GM21717 (cell line): ENCODE measurements around the gene NOX4.
A peak's percentile ranks its signal among the peaks of the same experiment; 100 is the strongest.
"Not testable (repeated sequence)": the region's sequence is repeated elsewhere in the genome, so short reads cannot be mapped to it uniquely, and the experiment has no call there.

ENCODE experiments used
- ATAC-seq: cut with Tn5 transposase; IDR thresholded peaks from one replicate; pipeline ENCODE4 v1.9.1; 2021; ENCODE audit warnings: mild to moderate bottlenecking, moderate library complexity; ENCODE audit not compliant: unreplicated experiment

The NOX4 gene

DNA sequence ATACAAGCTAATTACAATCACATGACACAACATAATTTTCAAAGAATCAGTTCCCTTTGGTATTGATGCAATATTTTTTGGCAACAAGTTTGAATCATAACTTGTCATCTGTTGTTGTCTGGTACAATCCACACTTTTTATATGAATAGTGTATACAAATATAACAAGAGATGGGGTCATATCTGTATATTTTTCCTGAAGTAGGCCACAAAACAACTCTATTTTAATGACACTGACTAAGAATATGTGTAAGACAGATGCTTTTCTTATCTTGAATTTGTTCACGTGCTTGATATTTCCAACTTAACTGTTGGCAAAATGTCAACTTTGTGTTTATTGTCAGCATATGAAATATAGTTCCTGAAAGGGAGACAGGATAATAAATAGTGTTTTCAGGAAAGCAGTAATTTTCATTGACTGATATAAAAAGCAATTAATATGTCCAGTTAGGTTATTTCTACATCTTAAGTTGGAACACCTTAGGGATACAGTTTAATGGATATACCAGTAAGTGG lies 27.9 kb downstream of the NOX4 start:
- no peak for ATAC-seq

DNA sequence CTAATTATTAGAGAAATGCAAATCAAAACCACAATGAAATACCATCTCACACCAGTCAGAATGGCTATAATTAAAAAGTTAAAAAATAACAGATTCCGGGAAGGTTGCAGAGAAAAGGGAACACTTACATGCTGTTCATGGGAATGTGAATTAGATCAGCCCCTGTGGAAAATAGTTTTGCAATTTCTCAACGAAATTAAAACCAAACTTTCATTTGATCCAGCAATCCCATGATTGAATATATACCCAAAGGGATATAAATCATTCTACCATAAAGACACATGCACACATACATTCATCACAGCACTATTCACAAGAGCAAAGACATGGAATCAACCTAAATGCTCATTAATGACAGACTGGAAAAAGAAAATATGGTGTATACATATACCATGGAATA lies 32.5 kb downstream of the NOX4 start:
- no peak for ATAC-seq

DNA sequence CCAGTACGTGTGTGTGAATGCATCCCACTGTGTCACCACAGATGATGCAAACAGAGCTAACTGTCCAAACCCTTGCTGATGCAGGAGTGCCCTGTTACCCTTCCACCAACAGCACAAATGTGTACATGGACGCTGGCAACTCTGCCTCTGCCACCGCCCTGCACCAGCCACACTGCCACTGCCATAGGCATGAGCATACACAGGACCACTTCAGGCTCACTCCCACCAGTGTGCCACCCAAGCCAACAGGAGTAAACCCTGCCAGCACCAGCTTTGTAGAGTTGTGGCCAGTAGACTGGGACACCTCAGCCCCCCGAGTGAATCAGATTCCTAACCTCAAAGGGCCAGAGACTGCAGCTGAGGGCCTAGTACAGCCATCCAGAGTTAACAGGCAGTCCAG lies 34.0 kb downstream of the NOX4 start:
- no peak for ATAC-seq

DNA sequence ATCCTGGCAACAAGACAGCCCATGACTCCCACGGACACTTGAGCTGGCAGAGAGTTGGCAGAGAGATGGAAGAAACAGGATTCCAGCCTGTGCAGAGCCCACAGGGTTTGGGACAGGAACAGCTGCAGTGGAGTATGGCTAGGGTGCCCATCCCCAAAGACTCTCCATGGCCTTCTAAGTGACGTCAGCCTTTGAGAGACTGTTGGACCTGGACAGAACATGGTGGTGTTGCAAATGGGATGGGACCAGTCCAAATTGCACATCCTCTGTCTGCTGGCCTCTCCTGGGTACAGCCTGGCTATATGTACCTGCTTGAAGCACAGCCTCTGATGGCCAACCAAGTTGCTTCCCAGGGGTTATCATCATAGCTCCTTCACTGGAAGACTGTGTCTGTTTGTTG lies 34.5 kb downstream of the NOX4 start:
- no peak for ATAC-seq

DNA sequence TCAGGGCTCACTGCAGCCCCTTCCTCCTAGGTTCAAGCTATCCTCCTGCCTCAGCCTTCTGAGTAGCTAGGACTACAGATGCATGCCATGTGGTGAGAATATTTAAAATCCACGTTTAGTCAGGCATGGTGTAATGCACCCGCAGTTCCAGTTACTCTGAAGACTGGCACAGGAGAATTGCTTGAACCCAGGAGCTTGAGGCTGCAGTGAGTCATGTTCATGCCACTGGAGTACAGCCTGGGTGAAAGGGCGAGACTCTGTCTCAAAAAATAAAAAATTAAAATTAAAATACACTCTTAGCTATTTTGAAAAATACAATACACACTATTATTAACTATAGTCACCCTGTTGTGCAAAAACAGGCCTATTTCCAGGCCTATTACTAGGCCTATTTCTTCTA lies 38.4 kb downstream of the NOX4 start:
- ATAC-seq: no peak

DNA sequence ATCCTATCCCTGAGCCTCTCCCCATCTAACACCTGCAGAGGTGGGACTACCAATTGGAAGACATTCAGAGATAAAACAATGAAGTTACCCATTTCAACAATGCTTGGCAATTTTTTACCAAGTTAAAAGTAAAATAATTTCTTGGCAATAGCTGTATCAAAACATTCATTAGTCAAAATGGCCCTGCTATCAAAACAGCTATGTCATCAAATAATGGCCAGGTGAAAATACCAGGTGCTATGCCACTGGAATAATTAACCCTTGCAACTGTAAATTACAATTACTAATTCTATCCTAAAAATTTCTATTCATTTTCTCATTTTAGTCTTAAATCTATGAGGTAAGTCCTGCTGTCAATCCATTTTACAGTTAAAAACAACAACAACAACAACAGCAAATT lies 43.3 kb downstream of the NOX4 start:
- ATAC-seq: no peak

DNA sequence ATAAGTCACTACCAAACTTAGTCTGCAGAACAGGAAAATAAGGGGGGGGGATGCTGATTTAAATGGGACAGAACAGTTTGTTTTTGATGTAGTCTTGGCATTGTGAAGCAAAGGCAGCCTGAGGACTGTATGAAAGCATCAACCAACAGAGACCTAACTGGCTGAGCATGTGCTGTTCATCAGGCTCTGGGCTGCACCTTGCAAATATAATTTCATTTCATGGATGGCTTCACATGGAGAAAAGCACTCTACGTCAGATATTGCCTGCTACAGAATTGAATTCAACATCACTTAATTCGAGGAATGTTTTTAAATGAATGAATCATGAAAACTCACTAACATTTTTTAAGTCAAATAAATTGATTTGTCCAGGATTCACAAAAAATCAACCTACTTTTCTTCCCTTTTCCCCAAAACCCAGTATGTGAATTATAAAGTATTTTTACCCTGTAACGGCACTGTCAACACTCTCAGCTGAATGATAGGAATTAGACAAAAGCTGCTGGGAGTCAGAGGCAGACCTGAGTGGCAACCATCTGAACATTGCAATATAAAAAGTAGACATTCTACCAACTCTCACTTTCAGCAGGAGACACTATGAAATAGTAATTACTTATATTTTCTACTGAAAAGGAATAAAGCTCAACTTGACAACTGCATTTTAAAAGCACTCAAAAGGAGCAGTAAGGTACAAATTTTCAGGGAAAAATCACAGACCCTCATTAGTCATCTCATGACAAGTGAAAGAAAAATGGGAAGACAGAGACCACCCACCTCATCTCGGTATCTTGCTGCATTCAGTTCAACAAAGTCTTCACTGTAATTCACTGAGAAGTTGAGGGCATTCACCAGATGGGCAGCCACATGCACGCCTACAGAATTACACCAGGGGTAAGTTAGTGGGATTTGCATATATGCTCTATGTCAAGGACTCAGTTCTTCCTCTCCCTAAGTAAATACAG lies 47.5 kb downstream of the NOX4 start:
- no peak for ATAC-seq

DNA sequence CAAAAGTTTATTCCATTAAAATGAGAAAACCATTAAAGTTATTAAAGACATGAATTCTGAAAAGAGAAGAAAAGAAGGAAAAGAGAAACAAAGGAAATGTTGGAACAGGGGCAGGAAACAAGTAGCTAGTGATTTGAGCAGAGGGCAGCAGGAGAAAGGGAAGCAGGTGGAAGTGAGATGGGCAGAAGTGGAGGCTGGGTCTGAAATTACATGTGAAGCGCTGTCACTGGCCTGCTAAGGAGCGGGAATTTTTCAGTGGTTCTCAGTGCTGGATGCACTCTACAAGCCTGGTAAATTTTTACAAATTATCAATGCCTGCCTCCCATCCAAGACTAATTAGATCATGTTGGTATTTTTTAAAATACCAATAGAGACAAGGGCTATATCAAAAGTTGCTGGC lies 48.4 kb downstream of the NOX4 start:
- no peak for ATAC-seq

DNA sequence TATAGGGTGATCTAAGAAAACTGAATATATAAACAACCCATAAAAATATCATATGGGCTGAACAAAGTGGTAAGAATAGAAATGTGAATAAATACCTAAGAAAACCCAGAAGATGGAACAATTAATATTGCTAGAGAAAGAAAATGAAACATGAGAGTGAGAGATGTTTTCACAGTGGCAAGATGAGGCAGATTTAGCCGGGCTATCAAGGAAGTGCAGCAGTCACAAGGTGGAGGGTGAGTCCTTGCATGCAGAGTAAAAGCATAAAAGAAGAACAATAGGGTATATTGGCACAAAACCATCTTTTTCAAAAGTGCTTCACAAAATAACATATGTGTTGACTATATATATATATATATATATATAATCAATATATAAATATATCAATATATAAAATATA lies 49.6 kb downstream of the NOX4 start:
- no peak for ATAC-seq

DNA sequence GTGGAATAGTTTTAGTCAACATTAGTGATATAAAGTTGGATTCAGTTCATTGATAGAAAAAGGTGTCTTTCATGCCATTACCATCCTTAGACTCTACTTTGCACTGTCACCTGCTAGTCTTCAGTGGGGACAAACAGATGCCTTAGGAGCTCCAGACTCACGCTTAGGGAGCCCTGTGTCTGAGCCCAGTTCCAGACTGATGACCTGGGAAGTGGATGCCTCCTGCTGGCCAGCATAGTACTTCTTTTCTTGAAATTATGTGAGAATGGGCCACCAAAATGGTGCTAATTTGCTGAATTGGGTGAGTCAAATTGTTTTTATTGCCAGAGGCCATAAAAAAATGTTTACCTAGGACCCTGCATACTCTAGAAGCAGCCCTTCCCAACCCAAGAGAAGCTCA lies 53.9 kb downstream of the NOX4 start:
- ATAC-seq: no peak

DNA sequence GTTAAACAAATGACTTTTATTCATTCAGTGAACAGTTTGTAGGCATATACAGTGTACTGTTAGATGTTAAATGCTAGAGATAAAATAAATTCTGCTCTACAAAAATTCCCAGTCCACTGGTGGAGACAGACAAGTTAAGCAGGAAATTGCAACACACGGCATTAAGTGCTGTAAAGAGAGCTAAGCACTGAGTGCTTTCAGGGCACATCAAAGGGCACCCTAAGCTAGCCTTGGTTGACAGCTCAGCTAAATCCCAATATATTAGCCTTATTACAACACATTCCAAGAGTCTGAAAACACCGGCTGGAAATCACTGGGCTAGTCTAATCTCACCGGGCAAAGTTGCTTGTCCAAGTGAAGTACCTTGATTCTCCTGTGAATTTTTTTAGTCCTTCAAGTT lies 55.1 kb downstream of the NOX4 start:
- no peak for ATAC-seq

DNA sequence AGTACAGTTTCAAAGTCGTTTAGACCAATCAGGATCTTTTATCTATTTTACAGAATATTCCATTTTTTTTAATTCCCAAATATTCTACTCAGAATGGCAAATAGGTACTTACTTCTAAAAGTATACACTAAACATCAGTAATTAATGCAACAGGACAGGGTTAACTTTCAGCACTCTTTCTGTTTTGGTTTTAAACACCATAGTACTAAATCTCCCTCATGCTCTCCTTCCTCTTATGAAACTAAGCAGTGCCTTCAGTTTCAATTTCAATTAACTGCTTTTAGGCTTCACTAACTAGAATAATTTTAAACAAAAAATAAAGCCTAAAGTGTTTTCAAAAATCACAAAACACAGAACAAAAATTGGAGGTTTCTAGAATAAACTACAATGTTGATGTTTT lies 57.9 kb downstream of the NOX4 start:
- ATAC-seq: peak; percentile 86

DNA sequence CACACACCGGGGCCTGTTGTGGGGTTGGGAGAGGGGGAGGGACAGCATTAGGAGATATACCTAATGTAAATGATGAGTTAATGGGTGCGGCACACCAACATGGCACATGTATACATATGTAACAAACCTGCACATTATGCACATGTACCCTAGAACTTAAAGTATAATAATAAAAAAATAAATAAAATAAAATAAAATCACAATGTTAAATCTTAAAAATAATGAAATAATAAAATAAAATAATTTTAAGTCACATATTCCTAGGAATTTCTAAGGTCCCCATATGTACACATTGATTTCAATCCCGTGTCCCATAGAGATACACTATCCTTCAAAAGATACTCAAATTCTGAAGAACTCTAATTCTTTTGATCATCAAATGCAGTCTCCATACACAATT lies 59.0 kb downstream of the NOX4 start:
- ATAC-seq: not testable (repeated sequence)

DNA sequence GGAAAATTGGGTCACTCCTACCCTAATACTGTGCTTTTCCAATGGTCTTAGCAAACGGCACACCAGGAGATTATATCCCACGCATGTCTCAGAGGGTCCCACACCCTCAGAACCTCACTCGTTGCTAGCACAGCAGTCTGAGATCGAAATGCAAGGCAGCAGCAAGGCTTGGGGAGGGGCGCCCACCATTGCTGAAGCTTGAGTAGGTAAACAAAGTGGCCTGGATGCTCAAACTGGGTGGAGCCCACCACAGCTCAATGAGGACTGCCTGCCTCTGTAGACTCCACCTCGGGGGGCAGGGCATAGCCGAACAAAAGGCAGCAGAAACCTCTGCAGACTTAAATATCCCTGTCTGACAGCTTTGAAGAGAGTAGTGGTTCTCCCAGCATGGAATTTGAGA lies 64.7 kb downstream of the NOX4 start:
- not testable (repeated sequence) for ATAC-seq

DNA sequence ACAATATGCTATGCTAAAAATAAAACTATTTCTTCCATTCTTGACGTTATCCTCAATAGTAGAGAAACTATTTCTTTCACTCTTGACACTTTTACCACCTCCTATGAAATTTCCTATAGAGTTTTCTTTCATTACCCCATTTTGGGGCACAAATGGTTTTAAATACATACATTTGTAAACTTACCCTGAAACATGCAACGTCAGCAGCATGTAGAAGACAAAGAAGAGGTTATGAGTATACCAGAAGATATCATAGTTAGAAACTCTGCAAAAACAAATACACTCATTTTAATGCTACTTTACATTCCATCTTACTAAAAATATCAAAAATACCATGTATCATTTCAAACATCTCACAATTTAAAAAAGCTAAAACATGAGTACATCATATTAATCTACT lies 69.5 kb downstream of the NOX4 start:
- ATAC-seq: no peak

DNA sequence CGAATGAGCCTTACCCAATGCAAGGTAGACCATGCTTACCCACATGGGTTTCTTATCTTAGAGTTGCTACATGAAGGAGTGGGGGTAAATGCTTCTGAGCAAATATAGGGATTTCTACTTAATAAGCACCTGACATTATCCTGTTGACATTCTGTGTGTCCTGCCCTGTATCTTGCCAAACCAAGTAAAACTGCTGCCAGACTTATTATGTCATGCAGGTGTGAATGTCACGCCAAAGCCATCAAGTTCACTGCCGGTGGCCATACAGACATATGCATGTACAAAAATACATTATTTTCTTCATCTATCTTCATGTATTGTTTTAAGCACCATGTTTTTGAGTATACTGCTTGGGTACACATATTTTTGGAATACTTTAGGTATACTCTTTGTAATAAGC lies 70.2 kb downstream of the NOX4 start:
- ATAC-seq: no peak

DNA sequence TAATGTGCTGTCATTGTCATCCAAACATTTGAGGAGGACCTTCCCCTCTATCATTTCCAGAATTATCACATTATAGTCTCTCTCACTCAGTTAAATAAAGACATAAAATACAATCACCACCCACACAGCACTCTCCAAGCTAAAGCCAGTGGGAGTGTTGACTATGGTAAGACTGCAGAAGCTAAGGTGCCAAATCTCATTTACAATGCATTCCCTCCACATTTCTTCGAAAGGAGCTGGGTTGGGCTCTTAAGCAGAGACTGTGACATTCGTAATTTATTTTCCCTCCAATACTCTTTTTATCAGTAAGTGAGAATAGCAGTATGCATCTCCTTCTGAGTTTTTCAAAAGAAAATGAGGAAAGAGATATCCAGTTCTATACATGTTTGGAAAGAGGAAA lies 74.2 kb downstream of the NOX4 start:
- ATAC-seq: no peak

DNA sequence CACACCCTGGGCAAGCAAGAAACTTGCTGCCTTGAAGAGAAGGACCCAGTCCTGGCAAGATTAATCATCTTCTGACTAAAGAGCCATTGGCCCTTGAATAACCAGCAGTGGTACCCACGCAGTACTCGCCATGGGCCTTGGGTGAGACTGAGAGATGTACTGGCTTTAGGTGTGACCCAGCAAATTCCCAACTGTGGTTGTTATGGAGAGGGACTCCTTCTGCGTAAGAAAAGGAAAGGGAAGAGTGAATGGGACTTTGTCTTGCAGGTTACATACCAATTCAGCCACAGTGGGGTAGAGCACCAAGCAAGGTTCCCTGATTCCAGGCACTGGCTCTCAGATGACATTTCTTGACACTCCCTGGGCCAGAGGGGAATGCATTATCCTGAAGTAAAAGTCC lies 80.1 kb downstream of the NOX4 start:
- not testable (repeated sequence) for ATAC-seq

DNA sequence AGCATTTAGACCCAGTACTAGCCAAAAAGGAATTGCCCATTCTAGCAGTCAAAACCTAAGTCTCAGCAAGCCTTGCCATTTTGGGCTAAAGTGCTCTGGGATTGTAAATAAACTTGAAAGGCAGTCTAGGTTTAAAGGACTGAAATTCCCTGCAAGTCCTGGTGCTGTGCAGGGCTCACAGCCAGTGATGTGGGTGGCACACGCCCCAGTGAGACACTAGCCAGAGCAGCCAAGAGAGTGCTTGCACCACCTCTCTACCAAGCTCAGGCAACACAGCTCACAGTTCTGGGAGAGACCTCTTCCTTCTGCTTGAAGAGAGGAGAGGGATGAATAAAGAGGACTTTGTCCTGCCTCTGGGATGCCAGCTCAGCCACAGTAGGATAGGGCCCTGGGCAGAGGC lies 80.5 kb downstream of the NOX4 start:
- not testable (repeated sequence) for ATAC-seq

DNA sequence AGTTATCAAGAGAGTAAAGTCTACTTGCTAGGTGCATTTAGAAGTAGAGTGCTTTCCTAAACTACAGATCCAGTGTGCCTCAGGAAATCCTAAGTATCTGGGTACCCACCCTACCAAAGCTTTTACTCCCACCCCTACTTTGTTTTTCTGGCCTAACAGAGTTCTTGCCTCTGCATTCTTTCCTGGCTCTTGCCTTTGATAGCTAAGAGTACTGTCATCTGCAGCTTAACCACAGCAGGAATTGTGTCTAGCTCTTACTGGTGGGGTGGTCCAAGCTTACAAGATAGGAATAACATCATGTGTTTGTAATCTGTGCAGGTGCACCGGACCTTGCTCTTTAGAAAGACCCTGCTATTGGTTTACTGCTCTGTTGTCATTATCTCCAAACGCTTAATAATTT lies 82.7 kb downstream of the NOX4 start:
- not testable (repeated sequence) for ATAC-seq

DNA sequence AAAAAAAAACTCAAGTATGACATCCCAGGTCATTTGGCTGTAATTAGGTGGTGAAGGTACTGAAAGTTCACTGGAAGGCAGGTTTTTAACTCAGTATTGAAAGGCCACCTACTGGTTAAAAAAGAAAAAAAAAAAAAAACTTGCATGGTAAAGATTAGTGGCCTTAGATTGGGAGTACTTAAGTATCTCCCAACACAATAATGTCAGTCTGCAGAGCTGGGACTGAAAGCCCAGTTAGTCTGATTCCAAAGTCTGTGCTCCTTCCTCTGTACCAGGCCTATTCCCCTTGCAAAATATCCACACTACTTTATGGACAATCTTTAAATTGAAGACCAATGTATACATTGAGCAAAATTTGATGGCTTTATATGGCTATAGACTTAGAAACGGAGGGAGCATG lies 85.5 kb downstream of the NOX4 start:
- ATAC-seq: no peak

DNA sequence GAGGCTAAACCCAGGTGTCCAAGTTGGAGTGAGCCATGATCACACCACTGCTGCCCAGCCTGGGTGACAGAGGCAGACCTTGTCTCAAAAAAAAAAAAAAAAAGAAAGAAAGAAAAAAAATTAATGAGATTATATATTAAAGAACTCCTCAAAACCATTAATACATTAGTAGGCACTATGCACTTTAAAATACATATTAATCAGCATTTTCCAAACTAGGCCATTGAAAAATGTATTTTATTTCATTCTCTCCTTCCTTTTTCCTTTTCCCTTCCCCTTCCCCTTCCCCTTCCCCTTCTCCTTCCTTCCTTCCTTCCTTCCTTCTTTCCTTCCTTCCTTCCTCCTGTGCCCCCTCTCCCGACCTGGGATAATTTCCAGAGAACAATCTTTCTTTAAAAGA lies 99.5 kb downstream of the NOX4 start:
- not testable (repeated sequence) for ATAC-seq

DNA sequence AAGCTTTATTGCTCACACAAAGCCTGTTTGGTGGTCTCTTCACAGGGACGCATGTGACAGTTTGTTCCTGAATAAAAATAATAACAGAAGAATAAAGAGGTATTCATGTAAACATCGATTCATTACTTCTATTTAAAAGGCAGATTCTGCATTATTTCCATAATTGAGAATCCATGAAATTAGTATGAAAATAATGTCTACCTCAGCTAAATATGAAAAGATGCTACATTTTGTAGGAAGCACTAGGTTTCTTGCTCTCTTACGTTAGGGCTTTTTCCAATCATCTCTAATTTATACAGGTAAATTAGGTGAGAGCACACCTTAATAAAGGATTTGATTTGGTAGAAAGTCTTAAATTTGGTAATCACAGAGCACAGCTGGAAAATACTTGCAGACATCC lies 103.7 kb downstream of the NOX4 start:
- not testable (repeated sequence) for ATAC-seq
